Measurements from ENCODE around the gene ODF4. TPM values are rescaled to one million over a fixed set of nuclear protein-coding genes. Genes with fewer than 3 reads are reported as not detected.

The ODF4 gene
- total and polyA plus RNA-seq, 2 of the 13 experiments (the other 11 are each of a cell fraction or from before 2014, with no cell fraction given): not detected

- no peak for TF ChIP-seq ZBTB46 (CRISPR knock-in tag; IDR thresholded peaks at IDR 0.05; ENCODE audit: borderline replicate concordance)
Measured at GRCh38 chr17:8339540-8339939, at the start of gene ODF4 (continued).

- H3K27ac ChIP-seq (ENCODE audit: extremely low read length, insufficient read depth, low read length): no peak overlapping the region
- H3K4me1 ChIP-seq (ENCODE audit: insufficient read depth, low read length): peaks cover 67% of the 10 kb centered on the region
- no peak overlapping the region for H3K4me2 ChIP-seq (ENCODE audit: low read depth, low read length)
- in situ Hi-C loops (cut with HindIII; ENCODE audit: extremely low pct_ligation_motif_present, low pct_unique_long_range_greater_than_20kb) (no loop called here), intact Hi-C loops (cut with micrococcal nuclease; ENCODE audit: unreplicated experiment) (no loop called here)
- CTCF ChIA-PET (ENCODE audit: low intra/inter-chr PET ratio, low total read pairs): no interaction called here
- TF ChIP-seq TBX3 (IDR thresholded peaks at IDR 0.05; ENCODE audit: borderline replicate concordance): no peak
- TF ChIP-seq IKZF5 (CRISPR knock-in tag; IDR thresholded peaks at IDR 0.05): no peak
- TF ChIP-seq RAD51 (IDR thresholded peaks at IDR 0.05; ENCODE audit: borderline replicate concordance): no peak
- no peak for TF ChIP-seq DMAP1 (CRISPR knock-in tag; IDR thresholded peaks at IDR 0.05)
- no peak for TF ChIP-seq RXRB (CRISPR knock-in tag; IDR thresholded peaks at IDR 0.05; ENCODE audit: borderline replicate concordance)
- TF ChIP-seq E2F2 (CRISPR knock-in tag; IDR thresholded peaks at IDR 0.05; ENCODE audit: borderline replicate concordance): no peak
- TF ChIP-seq MAFF (IDR thresholded peaks at IDR 0.05; ENCODE audit: low read depth, low read length): no peak
- TF ChIP-seq ATF1 (CRISPR knock-in tag; IDR thresholded peaks at IDR 0.05): no peak
- TF ChIP-seq ZNF775 (CRISPR knock-in tag; IDR thresholded peaks at IDR 0.05; ENCODE audit: borderline replicate concordance): no peak
- no peak for TF ChIP-seq ZFP36 (IDR thresholded peaks at IDR 0.05; ENCODE audit: borderline replicate concordance, low read depth, low read length, partially characterized antibody)
- TF ChIP-seq KDM5A (IDR thresholded peaks at IDR 0.05; ENCODE audit: borderline replicate concordance, low read length): no peak
- TF ChIP-seq ZNF484 (CRISPR knock-in tag; IDR thresholded peaks at IDR 0.05; ENCODE audit: borderline replicate concordance, low read depth): no peak
- ATAC-seq: no peak
- H3K9ac ChIP-seq (ENCODE audit: insufficient read depth, low read depth, low read length): no peak overlapping the region
- H3K79me2 ChIP-seq (ENCODE audit: insufficient read depth, low read length): peaks cover 3% of the 10 kb centered on the region
- POLR2A ChIA-PET: interaction anchor here (0.6 kb wide), 1 partner anchor 66 kb away, joined by 5 read pairs; no protein-coding TSS in a partner anchor
- no peaks in the 10 kb centered on the region for H4K20me1 ChIP-seq (ENCODE audit: insufficient read depth, low read length)
- DNase-seq (ENCODE audit: low spot score): no peak
- WGBS (ENCODE audit: low lambda C conversion rate): 91% methylated on average over 3 of the region's 3 CpGs
- no TSS peak for BruUV-seq (replicated peaks)
- no peaks in the 10 kb centered on the region for H3K27me3 ChIP-seq (ENCODE audit: control insufficient read depth in 1 of 2, insufficient read depth in 2 of 2, low read length in 2 of 2)
- H2AFZ ChIP-seq (ENCODE audit: low read length): no peak overlapping the region
- H3K36me3 ChIP-seq (replicated peaks in 1 of 2; ENCODE audit: control insufficient read depth in 1 of 2, insufficient read depth in 2 of 2, low read length in 2 of 2): no peaks in the 10 kb centered on the region
- H3K9me3 ChIP-seq (ENCODE audit: low read length): no peaks in the 10 kb centered on the region
- H3K4me3 ChIP-seq (replicated peaks in 1 of 3; ENCODE audit: insufficient read depth in 1 of 3, low read depth in 2 of 3, low read length in 3 of 3): no peak overlapping the region
- no peak for FAIRE-seq
Measured at GRCh38 chr17:8290043-8290442, 49.6 kb upstream of the ODF4 start.
